PFSK-1 (cell line): ENCODE measurements around the gene TMEM266.

Source experiments
- FOXP2 ChIP-seq: optimal IDR thresholded peaks from 2 replicates; pipeline ENCODE3; 2011; ENCODE audit warnings: borderline replicate concordance, control low read depth, inconsistent platforms; ENCODE audit not compliant: insufficient read depth; ENCODE audit errors: extremely low read length, extremely low read depth
- POLR2AphosphoS5 ChIP-seq: IDR thresholded peaks from 2 replicates; pipeline ENCODE4 v1.6.1; 2012; ENCODE audit warnings: low read depth, mild to moderate bottlenecking, control low read depth, low read length, moderate library complexity
- SIN3A ChIP-seq: IDR thresholded peaks from 2 replicates; pipeline ENCODE4 v1.6.1; 2012; ENCODE audit warnings: mild to moderate bottlenecking, low read length, moderate library complexity, borderline replicate concordance; ENCODE audit not compliant: insufficient read depth
- TAF1 ChIP-seq: IDR thresholded peaks from 2 replicates; pipeline ENCODE4 v1.6.1; 2012; ENCODE audit warnings: low read length, control low read depth, borderline replicate concordance; ENCODE audit not compliant: insufficient read depth
- TF ChIP-seq, protein P1 (sequence below), 2 experiments: IDR thresholded peaks; 2 replicates each; pipeline versions ENCODE4 v1.6.1 to v1.8.0; 2011 to 2012; ENCODE audit warnings: low read depth in 2 of 2, low read length in 2 of 2, control low read depth in 1 of 2, inconsistent platforms in 1 of 2, mild to moderate bottlenecking in 1 of 2, moderate library complexity in 1 of 2; ENCODE audit not compliant: insufficient read depth in 1 of 2

TMEM266 gene

DNA sequence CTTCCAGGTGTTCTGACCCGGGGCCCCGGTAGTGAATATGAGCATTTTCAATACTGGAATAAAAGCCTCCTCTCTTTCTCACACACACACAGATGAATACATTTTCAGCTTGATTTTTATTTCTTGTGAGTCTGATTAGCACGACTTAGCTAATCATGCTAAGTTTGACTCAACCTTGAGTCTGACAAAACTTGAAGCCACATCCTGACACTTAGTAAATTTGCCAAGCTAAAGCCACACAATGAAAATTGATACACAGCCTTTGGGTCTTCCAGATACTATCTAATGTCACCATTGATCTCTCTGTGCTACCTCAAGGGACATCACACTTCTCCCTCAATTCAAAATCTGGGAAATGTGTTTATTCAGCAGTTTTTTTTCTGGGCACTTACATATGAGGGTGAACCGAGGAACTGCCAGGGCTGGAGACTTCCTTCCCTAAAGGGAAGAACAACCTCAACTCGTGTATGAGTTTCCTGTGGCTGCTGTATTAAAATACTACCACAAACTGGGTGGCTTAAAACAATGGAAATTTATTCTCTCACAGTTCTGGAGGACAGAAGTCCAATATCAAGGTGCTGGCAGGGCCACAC is 18.6 kb downstream of the TMEM266 start:
- TF ChIP-seq, protein P1, sequence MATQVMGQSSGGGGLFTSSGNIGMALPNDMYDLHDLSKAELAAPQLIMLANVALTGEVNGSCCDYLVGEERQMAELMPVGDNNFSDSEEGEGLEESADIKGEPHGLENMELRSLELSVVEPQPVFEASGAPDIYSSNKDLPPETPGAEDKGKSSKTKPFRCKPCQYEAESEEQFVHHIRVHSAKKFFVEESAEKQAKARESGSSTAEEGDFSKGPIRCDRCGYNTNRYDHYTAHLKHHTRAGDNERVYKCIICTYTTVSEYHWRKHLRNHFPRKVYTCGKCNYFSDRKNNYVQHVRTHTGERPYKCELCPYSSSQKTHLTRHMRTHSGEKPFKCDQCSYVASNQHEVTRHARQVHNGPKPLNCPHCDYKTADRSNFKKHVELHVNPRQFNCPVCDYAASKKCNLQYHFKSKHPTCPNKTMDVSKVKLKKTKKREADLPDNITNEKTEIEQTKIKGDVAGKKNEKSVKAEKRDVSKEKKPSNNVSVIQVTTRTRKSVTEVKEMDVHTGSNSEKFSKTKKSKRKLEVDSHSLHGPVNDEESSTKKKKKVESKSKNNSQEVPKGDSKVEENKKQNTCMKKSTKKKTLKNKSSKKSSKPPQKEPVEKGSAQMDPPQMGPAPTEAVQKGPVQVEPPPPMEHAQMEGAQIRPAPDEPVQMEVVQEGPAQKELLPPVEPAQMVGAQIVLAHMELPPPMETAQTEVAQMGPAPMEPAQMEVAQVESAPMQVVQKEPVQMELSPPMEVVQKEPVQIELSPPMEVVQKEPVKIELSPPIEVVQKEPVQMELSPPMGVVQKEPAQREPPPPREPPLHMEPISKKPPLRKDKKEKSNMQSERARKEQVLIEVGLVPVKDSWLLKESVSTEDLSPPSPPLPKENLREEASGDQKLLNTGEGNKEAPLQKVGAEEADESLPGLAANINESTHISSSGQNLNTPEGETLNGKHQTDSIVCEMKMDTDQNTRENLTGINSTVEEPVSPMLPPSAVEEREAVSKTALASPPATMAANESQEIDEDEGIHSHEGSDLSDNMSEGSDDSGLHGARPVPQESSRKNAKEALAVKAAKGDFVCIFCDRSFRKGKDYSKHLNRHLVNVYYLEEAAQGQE (IDR thresholded peaks at IDR 0.05; ENCODE audit: insufficient read depth in 1 of 2, low read depth in 2 of 2, low read length in 2 of 2) = no peak
- TF ChIP-seq FOXP2 = no peak
- no peak for TF ChIP-seq POLR2AphosphoS5
- no peak for TF ChIP-seq SIN3A
- no peak for TF ChIP-seq TAF1

- TF ChIP-seq SIN3A (no peak), POLR2AphosphoS5 (no peak), TAF1 (no peak), FOXP2 (no peak)
- TF ChIP-seq, protein P1 (IDR thresholded peaks at IDR 0.05; ENCODE audit: insufficient read depth in 1 of 2, low read depth in 2 of 2, low read length in 2 of 2) = no peak
Measured at GRCh38 chr15:76084256-76084655, 24.5 kb downstream of the TMEM266 start.

GRCh38 chr15:76098685-76099084 is 38.9 kb downstream of the TMEM266 start:
- TF ChIP-seq FOXP2 (no peak), TAF1 (no peak), POLR2AphosphoS5 (no peak), SIN3A (no peak)
- TF ChIP-seq, protein P1 (IDR thresholded peaks at IDR 0.05; ENCODE audit: insufficient read depth in 1 of 2, low read depth in 2 of 2, low read length in 2 of 2) = no peak

DNA sequence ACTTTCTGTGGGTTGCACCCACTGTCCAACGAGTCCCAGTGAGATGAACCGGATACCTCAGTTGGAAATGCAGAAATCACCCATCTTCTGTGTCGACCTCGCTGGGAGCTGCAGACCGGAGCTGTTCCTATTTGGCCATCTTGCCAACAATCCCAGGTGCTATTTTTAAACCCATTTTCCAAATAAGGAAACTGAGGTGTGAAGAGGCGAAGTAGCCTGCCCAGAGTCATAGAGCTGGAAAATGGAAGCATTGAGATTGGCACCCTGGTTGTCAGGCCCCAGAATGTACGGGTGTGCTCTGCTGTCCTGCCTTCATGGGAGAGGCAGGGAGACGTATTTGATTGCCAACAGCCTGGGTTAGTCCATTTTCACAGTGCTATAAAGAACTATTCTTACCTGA is 39.6 kb downstream of the TMEM266 start:
- TF ChIP-seq, protein P1 (IDR thresholded peaks at IDR 0.05; ENCODE audit: insufficient read depth in 1 of 2, low read depth in 2 of 2, low read length in 2 of 2) = no peak
- TF ChIP-seq TAF1 = no peak
- no peak for TF ChIP-seq POLR2AphosphoS5
- TF ChIP-seq SIN3A = no peak
- no peak for TF ChIP-seq FOXP2

- no peak for TF ChIP-seq FOXP2
- no peak for TF ChIP-seq TAF1
- TF ChIP-seq SIN3A = no peak
- TF ChIP-seq, protein P1 (IDR thresholded peaks at IDR 0.05; ENCODE audit: insufficient read depth in 1 of 2, low read depth in 2 of 2, low read length in 2 of 2) = no peak
- no peak for TF ChIP-seq POLR2AphosphoS5
Measured at GRCh38 chr15:76100361-76100760, 40.6 kb downstream of the TMEM266 start.
